Stimulated activated CD8-positive, alpha-beta memory T cell treated with anti-CD3 and anti-CD28 coated beads, Interleukin-15, amount 100 ng/mL, for 48 hours (primary cell): Measurements from ENCODE around the gene MGMT.
A peak's percentile ranks its signal among the peaks of the same experiment; 100 is the strongest.

Experiments
- DNase-seq, 2 donors: peaks; one replicate each; pipeline ENCODE4 v3.0.0-alpha.2; 2020; ENCODE audit warnings: low read depth in 2 of 2

Gene MGMT

GRCh38 chr10:129495256-129495655 lies 28.2 kb downstream of the MGMT start:
- no peak for DNase-seq

GRCh38 chr10:129495698-129496097 lies 28.7 kb downstream of the MGMT start:
- DNase-seq = no peak

GRCh38 chr10:129497013-129497412 lies 30.0 kb downstream of the MGMT start:
- no peak for DNase-seq

- no peak for DNase-seq
Measured at GRCh38 chr10:129498680-129499079, 31.6 kb downstream of the MGMT start.

DNA sequence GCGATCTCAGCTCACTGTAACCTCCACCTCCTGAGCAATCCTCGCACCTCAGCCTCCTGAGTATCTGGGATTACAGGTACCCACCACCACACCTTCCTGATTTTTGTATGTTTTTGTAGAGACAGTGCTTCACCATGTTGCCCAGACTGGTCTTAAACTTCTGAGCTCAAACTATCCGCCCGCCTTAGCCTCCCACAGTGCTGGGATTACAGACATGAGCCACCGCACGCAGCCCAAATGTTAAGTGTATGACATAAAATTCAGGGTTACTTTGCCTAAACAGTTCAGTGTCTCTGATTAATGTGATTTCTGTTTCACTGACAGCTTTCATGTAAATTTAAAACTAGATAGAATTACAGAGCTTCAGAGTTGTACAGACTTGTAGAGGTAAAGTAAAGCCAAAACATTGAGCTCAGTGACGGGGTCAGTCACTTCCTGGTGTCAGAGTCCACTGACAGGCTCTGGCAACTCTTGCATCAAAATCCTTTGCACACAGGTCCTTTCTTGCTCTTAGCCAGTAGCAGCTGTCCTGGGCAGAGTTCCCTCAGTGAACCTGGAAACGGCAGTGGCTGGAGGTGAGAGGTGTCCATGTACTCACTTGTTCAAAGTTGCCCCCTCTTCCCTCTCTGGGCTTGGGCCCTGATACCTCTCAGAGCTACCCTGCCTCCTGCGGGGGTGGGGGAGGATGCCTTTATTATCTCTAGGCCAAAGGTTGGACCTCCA lies 33.7 kb downstream of the MGMT start:
- DNase-seq = no peak

- DNase-seq = no peak
Measured at GRCh38 chr10:129501652-129502436, 34.8 kb downstream of the MGMT start.

GRCh38 chr10:129502448-129502847 lies 35.4 kb downstream of the MGMT start:
- no peak for DNase-seq

DNA sequence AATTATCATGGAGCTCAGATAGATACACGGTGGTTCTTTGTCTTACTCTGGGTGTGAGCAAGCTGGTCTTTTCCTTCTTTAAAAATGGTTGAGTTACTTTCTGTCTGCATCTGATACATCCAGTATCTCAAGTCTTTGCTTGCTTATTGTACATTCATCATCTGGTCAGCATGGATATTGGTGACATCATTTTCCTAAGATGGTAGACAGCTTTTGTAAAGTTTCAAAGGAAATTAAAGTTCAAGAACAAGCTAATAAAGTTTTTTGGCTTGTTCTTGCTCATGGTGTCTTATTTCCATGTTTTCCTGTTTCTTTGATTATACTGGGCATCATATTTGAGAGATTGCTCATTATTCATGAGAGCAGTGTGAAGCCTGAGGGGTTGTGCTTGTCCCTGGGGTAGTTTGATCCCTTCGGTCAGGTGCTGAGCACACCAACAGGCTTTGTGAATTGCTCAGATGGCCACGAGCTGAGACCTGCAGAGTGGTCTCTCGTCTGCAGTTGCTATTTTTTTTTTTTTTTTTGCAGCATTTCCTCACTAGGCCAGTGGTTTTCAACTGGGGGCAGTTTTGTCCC lies 38.5 kb downstream of the MGMT start:
- DNase-seq = no peak

- no peak for DNase-seq
Measured at GRCh38 chr10:129506101-129506797, 39.2 kb downstream of the MGMT start.

GRCh38 chr10:129507216-129507889 lies 40.3 kb downstream of the MGMT start:
- no peak for DNase-seq

DNA sequence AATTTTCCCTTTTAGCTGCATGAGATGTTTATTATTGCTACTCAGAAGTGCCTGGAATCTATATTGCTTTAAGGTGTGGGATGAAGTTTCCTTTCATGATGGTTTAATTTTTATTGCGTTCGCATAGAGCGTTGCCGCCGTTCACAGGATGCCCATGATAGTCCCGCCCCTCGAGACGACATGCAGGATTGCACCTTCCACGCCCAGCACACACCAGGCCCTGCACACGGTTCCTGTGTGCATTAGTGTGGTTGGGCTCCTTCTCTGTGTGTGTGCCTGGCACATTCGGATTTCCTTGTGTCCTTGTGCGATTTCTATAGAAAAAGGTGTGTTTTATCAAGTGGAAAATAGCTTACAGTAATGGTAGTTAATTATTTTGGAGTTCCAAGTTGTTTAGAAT lies 42.1 kb downstream of the MGMT start:
- no peak for DNase-seq

DNA sequence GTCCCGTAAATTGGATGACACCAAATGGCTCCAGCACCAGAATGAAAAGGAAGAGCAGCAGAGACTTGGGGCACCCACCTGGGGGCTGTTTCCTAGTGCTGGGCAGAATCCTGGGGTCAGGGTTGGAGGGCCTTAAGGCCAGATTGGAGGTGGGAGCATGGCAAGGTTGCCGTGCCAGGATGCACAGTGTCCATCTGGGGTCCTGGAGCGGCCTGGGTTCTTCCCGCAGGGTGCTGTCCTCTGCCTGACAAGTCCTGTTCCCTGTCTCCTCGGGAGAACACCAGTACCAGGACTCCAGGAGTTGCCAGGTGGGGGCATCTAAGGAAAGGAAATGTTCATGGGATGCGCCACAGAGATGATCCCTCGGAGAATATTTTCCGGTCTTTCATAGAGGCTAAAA lies 42.8 kb downstream of the MGMT start:
- DNase-seq = no peak

GRCh38 chr10:129511086-129511485 lies 44.0 kb downstream of the MGMT start:
- DNase-seq = no peak

DNA sequence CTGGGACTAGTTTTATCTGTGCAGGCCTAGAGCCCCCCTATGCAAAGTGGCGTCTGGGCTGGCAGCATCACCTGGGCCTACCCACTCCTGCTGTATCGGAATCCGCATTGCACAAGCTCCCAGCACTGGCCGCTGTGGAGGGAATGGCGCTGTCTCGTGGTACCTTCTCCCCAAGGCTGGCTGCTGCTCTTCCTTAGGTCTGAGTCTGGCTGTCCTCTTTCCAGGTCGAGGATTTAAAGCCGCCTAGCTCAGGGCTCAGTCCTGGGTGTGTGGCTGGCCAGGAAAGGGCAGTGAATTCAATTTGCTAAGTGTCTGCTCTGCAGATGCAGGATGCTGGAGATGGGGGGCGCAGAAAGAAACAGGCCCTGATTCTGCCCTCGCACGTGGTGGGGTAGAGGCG lies 44.7 kb downstream of the MGMT start:
- no peak for DNase-seq

DNA sequence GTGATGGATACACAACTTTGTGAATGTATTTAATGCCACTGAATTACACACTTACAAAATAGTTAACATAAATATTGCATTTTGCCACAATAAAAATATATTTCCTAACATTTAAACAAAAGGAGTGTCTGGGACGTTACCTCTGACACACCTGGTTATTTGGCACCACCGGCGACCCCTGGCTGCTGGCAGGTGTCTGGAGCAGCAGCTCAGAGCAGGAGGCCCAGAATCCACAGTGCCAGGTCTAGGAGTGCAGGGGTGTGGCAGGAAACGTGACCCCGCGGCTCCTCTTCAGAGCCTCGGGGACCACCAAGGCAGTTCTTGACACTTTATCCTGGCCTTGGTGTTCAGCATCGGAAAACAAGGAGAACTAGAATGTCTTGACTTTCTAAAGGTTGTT lies 46.3 kb downstream of the MGMT start:
- DNase-seq = no peak

- no peak for DNase-seq
Measured at GRCh38 chr10:129514568-129515451, 47.8 kb downstream of the MGMT start.

GRCh38 chr10:129516846-129517679 lies 50.0 kb downstream of the MGMT start:
- DNase-seq = no peak

- DNase-seq = peak in 1 of 2 donors; percentile 2
Measured at GRCh38 chr10:129517680-129518057, 50.6 kb downstream of the MGMT start.

DNA sequence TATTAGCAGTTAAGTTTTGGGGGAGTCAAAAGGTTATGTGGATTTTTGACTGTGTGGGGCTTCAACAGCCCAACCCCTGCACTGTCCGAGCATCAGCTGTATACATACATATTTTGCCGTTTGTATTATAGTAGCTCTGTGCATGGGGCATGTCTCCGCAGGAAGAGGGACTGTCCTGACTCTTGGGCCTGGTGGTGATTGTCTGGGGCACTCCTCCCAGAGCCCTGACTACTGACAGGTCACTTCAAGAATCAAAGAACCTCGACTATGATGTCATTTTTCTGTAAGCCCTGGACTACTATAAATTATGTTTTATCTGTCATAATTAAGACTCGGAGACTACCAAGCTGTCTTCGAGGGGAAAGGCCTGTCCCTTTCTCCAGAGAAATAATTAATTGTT lies 51.8 kb downstream of the MGMT start:
- no peak for DNase-seq
